ENCODE measurements around the gene CBFA2T3.

CBFA2T3 gene

DNA sequence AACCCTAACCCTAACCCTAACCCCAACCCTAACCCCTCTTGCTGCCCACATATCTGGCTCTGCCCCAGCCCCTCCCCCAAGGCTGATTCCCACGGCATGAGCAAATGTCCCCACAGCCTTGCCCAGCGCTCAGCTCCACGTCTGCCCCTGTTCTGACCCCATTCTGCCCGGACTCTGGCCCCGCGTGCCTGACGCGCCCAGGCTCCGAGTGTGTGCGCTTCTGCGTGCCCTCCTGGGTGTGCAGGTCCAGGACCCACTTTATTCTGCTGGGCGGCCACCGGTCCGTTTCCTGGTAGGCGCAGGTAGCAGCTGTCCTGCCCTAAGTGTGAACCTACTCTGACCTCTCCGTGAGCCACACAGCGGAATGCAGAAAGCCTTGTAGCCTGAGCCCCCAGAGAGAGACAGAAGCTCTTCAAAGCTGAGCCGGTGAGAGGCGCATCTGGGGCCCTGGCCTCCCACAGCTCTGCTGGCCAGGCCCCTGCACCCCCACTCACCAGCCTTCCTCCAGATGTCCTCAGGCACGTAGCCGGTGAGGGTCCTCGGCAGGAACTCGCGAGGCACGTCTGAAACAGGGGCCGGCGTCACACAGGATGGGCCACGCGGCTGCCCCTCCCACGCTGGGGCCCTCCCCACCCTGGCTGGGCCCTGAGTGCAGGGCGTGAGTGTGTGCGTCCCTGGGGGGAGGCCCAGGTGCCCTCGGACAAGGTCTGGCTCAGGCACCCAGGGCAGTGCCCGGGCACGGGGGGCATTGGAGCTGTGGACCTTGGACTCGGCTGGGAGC lies 96.6 kb downstream of the CBFA2T3 start:
- no peak for DNase-seq (ENCODE audit: low read depth in 1 of 2, low spot score in 1 of 2)

DNA sequence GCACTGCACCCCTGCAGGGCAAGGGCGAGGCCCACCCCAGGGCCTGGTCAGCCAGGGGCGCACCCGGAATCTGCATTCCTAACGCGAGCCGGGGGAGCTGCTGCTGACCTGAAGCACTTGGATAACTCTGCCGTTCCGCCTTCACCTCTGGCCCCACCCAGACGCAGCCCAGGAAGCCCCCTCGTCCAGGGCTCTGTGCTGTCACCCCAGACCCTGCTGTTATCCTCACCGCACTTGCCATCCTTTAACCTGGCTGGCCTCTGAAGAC lies 97.3 kb downstream of the CBFA2T3 start:
- no peak for DNase-seq (ENCODE audit: low read depth in 1 of 2, low spot score in 1 of 2)

- DNase-seq (ENCODE audit: low read depth in 1 of 2, low spot score in 1 of 2) = no peak
Observed at GRCh38 chr16:88878967-88879787, 97.8 kb downstream of the CBFA2T3 start.

DNA sequence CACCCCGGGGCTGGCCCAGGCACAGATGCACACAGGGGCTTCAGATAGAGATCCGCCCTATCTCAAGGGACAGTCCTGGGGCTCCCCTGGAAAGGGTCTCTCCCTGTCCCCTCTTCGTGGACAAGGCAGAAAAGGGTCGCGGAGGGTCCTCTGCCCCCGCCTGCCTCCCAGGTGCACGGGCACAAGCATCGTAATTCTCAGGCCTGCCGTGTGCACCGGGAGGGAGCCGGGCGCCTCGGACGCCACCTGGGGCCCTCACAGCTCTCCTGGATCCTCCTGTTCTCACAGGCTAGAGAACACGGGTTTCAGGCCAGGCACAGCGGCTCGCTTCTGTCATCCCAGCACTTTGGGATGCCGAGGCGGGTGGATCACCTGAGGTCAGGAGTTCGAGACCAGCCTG lies 98.7 kb downstream of the CBFA2T3 start:
- no peak for DNase-seq (ENCODE audit: low read depth in 1 of 2, low spot score in 1 of 2)

DNA sequence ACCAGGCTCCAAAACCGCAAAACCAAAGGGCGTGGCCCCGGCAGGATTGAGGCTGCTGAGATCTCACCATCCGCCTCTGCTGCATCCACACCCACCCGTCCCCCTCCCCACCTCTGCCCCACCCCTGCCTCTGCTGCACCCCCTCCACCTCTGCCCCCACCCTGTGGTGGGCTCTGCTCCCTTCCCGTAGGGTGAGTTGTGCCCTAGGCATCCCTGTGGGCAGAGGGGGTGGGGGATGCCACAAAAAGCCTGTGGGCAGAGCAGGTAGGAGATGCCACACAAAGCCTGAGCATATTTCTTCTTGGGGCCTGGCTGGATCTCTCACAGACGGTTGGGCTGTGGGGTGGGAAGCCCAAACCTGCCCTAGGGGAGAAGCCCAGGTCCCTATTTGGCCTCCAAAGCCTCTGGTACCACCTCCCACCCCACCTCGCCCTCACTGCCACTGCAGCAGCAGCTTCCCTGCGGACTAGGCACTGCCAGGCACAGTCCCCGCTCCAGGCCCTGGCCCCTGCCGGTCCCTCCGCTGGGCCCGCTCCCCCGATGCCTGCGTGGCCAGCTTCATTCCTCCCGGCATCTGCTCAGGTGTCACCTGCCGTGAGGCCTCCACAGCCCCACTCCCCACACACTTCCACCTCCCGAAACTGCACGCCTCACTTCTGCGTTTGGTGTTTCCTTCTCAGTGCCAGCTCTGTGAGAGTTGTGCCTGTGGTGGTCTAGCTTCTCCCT lies 99.3 kb downstream of the CBFA2T3 start:
- no peak for DNase-seq (ENCODE audit: low read depth in 1 of 2, low spot score in 1 of 2)

GRCh38 chr16:88876942-88877526 lies 100.0 kb downstream of the CBFA2T3 start:
- DNase-seq (ENCODE audit: low read depth in 1 of 2, low spot score in 1 of 2) = no peak

DNA sequence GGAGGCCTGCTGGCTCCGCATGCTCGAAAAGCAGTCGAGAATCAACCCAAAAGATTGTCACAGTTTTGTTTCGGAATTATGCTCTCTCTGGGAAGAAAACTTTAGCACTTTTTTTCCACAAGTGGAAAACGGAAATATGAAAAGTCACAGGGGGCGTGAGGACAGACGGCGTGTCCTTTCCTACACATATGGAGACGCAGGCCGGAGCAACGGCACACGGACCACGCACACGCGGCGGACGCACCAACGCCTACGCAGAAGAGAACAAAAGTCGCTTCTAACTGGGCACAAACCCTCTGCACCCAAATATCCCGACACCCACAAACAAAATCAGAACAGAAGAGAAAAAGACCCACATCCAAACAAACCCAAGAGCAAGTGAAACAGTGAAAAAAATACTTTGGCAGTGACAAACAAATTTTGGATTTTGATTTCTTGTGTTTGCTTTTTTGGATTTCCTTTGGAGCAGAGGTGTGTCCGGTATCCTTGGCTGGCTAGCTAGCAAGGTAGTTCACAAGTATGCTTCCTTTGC lies 101.2 kb downstream of the CBFA2T3 start:
- DNase-seq (ENCODE audit: low read depth in 1 of 2, low spot score in 1 of 2) = no peak

DNA sequence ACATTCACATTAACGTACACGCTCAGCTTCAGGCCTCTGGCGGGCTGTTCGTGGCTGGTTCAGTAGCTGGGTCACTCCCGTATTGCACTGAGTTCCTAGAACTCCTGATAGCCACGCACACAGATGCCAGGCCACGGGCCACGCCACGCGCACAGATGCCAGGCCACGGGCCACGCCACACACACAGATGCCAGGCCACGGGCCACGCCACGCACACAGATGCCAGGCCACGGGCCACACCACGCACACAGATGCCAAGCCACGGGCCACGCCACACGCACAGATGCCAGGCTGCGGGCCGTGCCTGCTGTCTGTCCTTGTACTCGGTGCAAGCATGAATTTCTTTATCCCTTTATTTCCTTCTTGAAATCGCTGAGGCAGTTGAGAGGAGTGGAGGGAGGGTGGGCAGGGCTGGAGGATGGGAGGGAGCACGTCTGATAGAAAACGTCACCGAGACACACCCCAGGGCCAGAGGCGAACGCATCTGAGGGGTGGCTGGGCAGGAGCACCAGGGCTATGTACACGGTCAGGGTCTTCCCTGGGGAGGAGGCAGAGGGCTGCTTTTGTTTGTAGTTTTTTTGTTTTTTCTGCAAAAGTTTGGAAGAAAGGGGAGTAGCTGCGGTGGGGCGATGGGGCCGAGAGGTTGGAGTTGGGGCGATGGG lies 101.9 kb downstream of the CBFA2T3 start:
- DNase-seq (ENCODE audit: low read depth in 1 of 2, low spot score in 1 of 2) = no peak

- no peak for DNase-seq (ENCODE audit: low read depth in 1 of 2, low spot score in 1 of 2)
Observed at GRCh38 chr16:88872650-88873331, 104.2 kb downstream of the CBFA2T3 start.

GRCh38 chr16:88871730-88872416 lies 105.1 kb downstream of the CBFA2T3 start:
- DNase-seq (ENCODE audit: low read depth in 1 of 2, low spot score in 1 of 2) = no peak

DNA sequence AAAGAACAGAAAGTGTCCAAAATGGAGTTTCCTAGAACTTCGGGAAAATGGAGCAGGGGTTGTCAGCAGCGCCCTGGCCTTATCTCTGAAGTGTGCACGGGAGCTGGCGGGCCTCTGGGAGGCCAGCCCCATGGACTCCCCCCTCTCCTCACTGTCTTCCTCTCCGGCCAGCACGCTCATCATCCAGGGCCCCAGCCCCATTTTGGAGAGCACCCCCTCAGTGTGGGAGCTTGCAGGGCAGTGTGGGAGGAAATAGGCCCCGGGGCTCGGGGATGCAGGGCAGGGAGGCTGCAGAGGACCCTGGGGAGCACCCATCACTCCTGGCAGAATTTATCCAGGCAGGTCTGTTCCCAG lies 105.7 kb downstream of the CBFA2T3 start:
- no peak for DNase-seq (ENCODE audit: low read depth in 1 of 2, low spot score in 1 of 2)

DNA sequence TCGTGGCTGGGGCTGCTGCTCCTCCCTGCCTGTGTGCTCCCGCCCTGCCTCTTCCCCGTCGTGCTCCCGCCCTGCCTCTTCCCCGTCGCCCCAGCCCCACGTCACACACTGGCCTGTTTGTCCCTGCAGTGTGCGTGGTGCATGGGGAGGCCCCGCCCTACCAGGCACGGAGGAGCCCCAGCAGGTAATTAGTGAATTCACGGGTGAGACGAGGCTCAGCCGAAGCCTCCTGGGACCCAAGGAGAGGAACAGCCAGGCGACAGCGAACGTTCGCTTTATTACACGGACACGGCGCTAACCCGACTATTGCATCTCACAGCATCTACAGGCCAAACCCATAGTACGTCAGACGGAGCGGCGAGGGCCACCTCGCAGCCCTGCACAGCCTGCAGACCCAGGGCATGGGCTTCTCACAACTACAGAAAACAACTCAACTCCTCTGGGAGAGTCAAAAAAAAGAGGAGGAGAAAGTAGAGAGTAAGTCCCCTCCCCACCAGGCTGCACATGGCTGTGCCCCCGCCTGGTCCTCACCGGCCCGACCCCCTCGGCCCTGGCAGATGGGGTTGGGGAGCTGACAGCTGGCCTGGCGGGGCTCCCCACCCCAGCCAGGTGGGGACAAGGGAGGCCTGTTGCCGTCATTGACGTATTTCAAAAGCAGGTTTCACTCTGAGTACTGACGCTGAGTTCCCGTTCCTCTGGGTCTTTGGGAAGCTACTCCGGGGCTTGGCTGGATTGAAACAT lies 106.2 kb downstream of the CBFA2T3 start:
- no peak for DNase-seq (ENCODE audit: low read depth in 1 of 2, low spot score in 1 of 2)

GRCh38 chr16:88869673-88869980 lies 107.4 kb downstream of the CBFA2T3 start:
- no peak for DNase-seq (ENCODE audit: low read depth in 1 of 2, low spot score in 1 of 2)

DNA sequence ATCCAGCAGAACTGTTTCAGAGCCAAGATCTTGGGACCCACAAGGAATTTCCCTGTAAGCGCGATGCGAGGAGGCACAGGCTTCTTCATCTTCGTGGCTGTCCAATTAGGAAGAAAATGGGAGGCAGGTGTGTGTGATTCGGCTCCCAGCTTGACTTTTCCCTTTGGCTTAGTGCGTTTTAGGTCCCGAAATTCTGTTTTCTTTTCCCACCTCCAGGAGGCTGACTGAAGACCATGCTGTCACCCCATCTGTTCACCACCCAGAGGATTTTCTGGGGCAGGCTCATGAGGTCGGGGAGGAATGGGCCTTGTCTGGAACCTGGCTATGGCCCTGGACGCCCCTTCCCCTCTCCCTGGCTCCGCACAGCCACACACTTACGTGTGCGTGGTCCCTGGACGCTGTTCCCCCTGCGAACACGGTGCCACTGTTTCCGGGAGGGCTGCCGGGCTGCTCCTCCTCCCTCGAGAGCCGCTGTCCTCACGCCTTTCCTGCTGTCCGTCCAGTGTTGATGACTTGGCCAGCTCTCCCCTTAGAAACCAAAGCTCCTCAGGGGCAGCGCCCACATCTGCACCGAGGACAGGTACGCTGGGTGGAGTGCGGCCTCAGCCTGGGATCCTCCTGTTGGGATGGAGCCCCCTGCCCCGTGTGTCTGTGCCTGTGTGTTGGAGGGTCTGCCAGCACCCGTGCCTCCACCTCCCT lies 107.9 kb downstream of the CBFA2T3 start:
- DNase-seq (ENCODE audit: low read depth in 1 of 2, low spot score in 1 of 2) = no peak

DNA sequence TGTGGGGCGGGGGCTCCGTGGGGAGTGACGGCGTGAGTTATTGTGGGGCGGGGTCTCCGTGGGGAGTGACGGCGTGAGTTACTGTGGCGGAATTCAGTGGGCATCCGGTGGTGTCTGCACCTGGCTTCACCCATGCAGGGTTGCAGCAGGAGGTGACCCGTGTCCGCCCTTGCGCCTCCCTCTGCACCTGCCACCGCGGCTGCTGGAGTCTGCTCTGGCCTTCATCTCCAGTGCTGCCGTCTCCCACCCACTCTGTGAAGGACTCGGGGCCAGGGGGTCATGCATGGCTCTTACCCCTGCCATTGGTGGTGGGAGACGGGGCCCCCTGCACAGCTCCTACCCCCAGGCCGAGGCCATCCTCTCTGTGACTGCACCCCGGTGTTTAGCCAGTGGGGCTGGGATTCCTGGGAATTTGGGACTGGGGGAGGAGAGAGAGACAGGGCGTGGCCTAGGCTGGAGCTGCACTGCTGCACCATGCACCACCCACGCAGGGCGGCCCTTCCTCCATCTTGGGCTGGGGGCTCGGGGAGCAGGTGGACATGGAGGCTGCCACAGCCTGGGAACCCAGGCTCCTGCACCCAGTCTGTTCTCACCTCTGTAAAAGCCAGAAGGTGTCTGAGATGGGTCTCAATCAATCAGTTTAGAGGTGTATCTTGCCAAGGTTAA lies 109.3 kb downstream of the CBFA2T3 start:
- DNase-seq (ENCODE audit: low read depth in 1 of 2, low spot score in 1 of 2) = no peak

GRCh38 chr16:88866151-88866920 lies 110.7 kb downstream of the CBFA2T3 start, which contains the start of gene PABPN1L:
PABPN1L (minus strand) TSS chr16:88866660; CDS start chr16:88866606, 54 bp downstream.
- no peak for DNase-seq (ENCODE audit: low read depth in 1 of 2, low spot score in 1 of 2)

GRCh38 chr16:88865742-88866141 lies 111.3 kb downstream of the CBFA2T3 start:
- no peak for DNase-seq (ENCODE audit: low read depth in 1 of 2, low spot score in 1 of 2)
